HepG2 (cell line): Measurements from ENCODE around the gene OFD1. TPM values are rescaled to one million over a fixed set of nuclear protein-coding genes. Genes with fewer than 3 reads are reported as not detected.

Experiments used
- ATAC-seq: fragments of 200-7000 bp; cut with Tn5 transposase; 3 replicates; pipeline ENCODE4 v1.9.1; 2020; ENCODE audit warnings: mild to moderate bottlenecking, moderate library complexity
- BruUV-seq: library from RNA; stranded (reverse); fragments of 400-500 nt; replicated peaks from 2 replicates; lab custom pipeline; 2021; lab: Mats Ljungman, UMichigan
- CTCF ChIA-PET: fragments of 300-600 bp; formaldehyde crosslinking; extraction: SDS; loops from one replicate; lab custom pipeline; 2021; ENCODE audit warnings: low total read pairs, inconsistent platforms, low intra/inter-chr PET ratio; lab: Yijun Ruan, JAX
- POLR2A ChIA-PET: fragments of 350-600 bp; sonication (Branson Sonifier 250); formaldehyde crosslinking; loops from one replicate; lab custom pipeline; 2020; ENCODE audit warnings: antibody characterized with exemption, inconsistent platforms; lab: Yijun Ruan, JAX
- DNase-seq: peaks from one replicate; pipeline ENCODE4 v3.0.0-alpha.2; 2015; ENCODE audit warnings: low spot score
- FAIRE-seq: peaks from 3 replicates; lab custom pipeline; 2011; peaks lifted over from hg19 to GRCh38; lab: Jason Lieb, UNC
- H2AFZ ChIP-seq: one replicate; pipeline ENCODE4 v1.6.1; 2011; ENCODE audit warnings: low read length, inconsistent platforms
- H3K27ac ChIP-seq: fragments of 300-600 bp; 3 replicates; pipeline ENCODE4 v1.8.0; 2011; ENCODE audit warnings: mixed run types, mild to moderate bottlenecking, mixed read lengths, low read length, inconsistent platforms; ENCODE audit not compliant: insufficient read depth; ENCODE audit errors: extremely low read length
- H3K27me3 ChIP-seq, 2 experiments: fragments of 200-600 bp in 1 of 2; 2 replicates in 1 of 2; 3 replicates in 1 of 2; pipeline versions ENCODE4 v1.6.0 to v1.8.0; 2011; ENCODE audit warnings: low read length in 2 of 2, mild to moderate bottlenecking in 2 of 2, moderate library complexity in 2 of 2, inconsistent platforms in 1 of 2; ENCODE audit not compliant: insufficient read depth in 2 of 2, control insufficient read depth in 1 of 2
- H3K36me3 ChIP-seq, 2 experiments: fragments of 200-600 bp in 1 of 2; replicated peaks in 1 of 2; 2 replicates in 1 of 2; 3 replicates in 1 of 2; pipeline versions ENCODE4 v1.5.1 to v1.8.0; 2011; ENCODE audit warnings: low read length in 2 of 2, inconsistent platforms in 1 of 2; ENCODE audit not compliant: insufficient read depth in 2 of 2, control insufficient read depth in 1 of 2
- H3K4me1 ChIP-seq: 2 replicates; pipeline ENCODE4 v1.5.1; 2012; ENCODE audit warnings: low read length, inconsistent platforms; ENCODE audit not compliant: insufficient read depth
- H3K4me2 ChIP-seq: 2 replicates; pipeline ENCODE4 v1.6.0; 2011; ENCODE audit warnings: low read depth, low read length, inconsistent platforms
- H3K4me3 ChIP-seq, 3 experiments: fragments of 200-600 bp in 1 of 3; sonication (generic), shearing (Covaris generic) in 1 of 3; replicated peaks in 1 of 3; 2 replicates each; pipeline ENCODE4 v1.5.1; 2011 to 2016; ENCODE audit warnings: low read length in 3 of 3, inconsistent platforms in 2 of 3, low read depth in 2 of 3, mild to moderate bottlenecking in 2 of 3, control low read depth in 1 of 3, mixed read lengths in 1 of 3; ENCODE audit not compliant: insufficient read depth in 1 of 3
- H3K79me2 ChIP-seq: one replicate; pipeline ENCODE4 v1.6.1; 2011; ENCODE audit warnings: low read length, inconsistent platforms; ENCODE audit not compliant: insufficient read depth
- H3K9ac ChIP-seq: 2 replicates; pipeline ENCODE4 v1.6.0; 2011; ENCODE audit warnings: mild to moderate bottlenecking, low read depth, low read length, inconsistent platforms; ENCODE audit not compliant: insufficient read depth
- H3K9me3 ChIP-seq: 2 replicates; pipeline ENCODE4 v1.5.1; 2012; ENCODE audit warnings: mild to moderate bottlenecking, low read length
- H4K20me1 ChIP-seq: 2 replicates; pipeline ENCODE4 v1.6.0; 2011; ENCODE audit warnings: inconsistent platforms, mild to moderate bottlenecking, low read length, moderate library complexity; ENCODE audit not compliant: insufficient read depth
- AGO2 ChIP-seq: fragments of 200-400 bp; formaldehyde crosslinking; optimal IDR thresholded peaks from 2 replicates; pipeline ENCODE3; 2017; ENCODE audit warnings: mild to moderate bottlenecking, low read depth, low read length, moderate library complexity
- CEBPZ ChIP-seq: IDR thresholded peaks from 2 replicates; pipeline ENCODE4 v1.6.1; 2012; ENCODE audit warnings: low read length, improper control_type of control experiment
- GFI1 ChIP-seq: sonication (generic); formaldehyde crosslinking; IDR thresholded peaks from 2 replicates; pipeline ENCODE4 v1.5.0; 2020; ENCODE audit warnings: missing genetic modification reagents, mild to moderate bottlenecking, borderline replicate concordance
- PAWR ChIP-seq: sonication (generic); formaldehyde crosslinking; IDR thresholded peaks from 2 replicates; pipeline ENCODE4 v1.4.0; 2020; ENCODE audit warnings: missing genetic modification reagents, mild to moderate bottlenecking, borderline replicate concordance
- SAP130 ChIP-seq: IDR thresholded peaks from 2 replicates; pipeline ENCODE4 v1.6.1; 2016; ENCODE audit warnings: low read depth
- ZBTB21 ChIP-seq: sonication (generic); formaldehyde crosslinking; IDR thresholded peaks from 2 replicates; pipeline ENCODE4 v1.4.0; 2020; ENCODE audit warnings: missing genetic modification reagents
- ZBTB49 ChIP-seq: sonication (generic); formaldehyde crosslinking; IDR thresholded peaks from 2 replicates; pipeline ENCODE4 v1.4.0; 2020; ENCODE audit warnings: missing genetic modification reagents, borderline replicate concordance
- ZNF24 ChIP-seq: fragments of 450-650 bp; IDR thresholded peaks from 2 replicates; pipeline ENCODE4 v1.6.1; 2017; ENCODE audit warnings: antibody characterized with exemption, mild to moderate bottlenecking
- ZNF282 ChIP-seq: fragments of 450-650 bp; IDR thresholded peaks from 2 replicates; pipeline ENCODE4 v1.6.1; 2018; ENCODE audit not compliant: partially characterized antibody
- ZNF607 ChIP-seq: sonication (generic); formaldehyde crosslinking; IDR thresholded peaks from 2 replicates; pipeline ENCODE4 v1.5.1; 2020; ENCODE audit warnings: missing genetic modification reagents, mild to moderate bottlenecking, borderline replicate concordance
- ZSCAN12 ChIP-seq: sonication (generic); formaldehyde crosslinking; IDR thresholded peaks from 2 replicates; pipeline ENCODE4 v1.9.0; 2021; ENCODE audit warnings: mild to moderate bottlenecking, missing genetic modification reagents
- WGBS: methylation state at CpG from one replicate; pipeline ENCODE4 v1.1.6; 2017; ENCODE audit warnings: low lambda C conversion rate; 5-methylcytosine and 5-hydroxymethylcytosine counted together
- in situ Hi-C: cut with HindIII; loops from 2 replicates; pipeline ENCODE4 v1.10.0; 2017; ENCODE audit warnings: low pct_unique_long_range_greater_than_20kb; ENCODE audit not compliant: extremely low pct_ligation_motif_present
- intact Hi-C: fragments of 100-400 bp; cut with micrococcal nuclease; formaldehyde crosslinking; loops from one replicate; pipeline ENCODE4 v1.10.0; 2022; ENCODE audit not compliant: unreplicated experiment
- polyA plus RNA-seq, 8 experiments: library from polyadenylated mRNA; depleted of rRNA in 3 of 8; stranded (reverse) in 7 of 8; unstranded in 1 of 8; fragments of >200 nt; fragmentation: Illumina TruSeq in 4 of 8; extraction: Trizol in 4 of 8; gene quantifications; 2 replicates each; pipeline versions ENCODE4 v1.2.1 to v1.2.3, GENCODE V29; 2011 to 2016; ENCODE audit warnings: low read depth in 4 of 8, missing spikeins in 1 of 8, mixed read lengths in 1 of 8; ENCODE audit not compliant: insufficient read depth in 1 of 8
- total RNA-seq, 5 experiments: library from RNA; depleted of rRNA; stranded (reverse); fragments of >200 nt; fragmentation: Illumina TruSeq; extraction: Trizol; gene quantifications; 2 replicates each; pipeline ENCODE4 v1.2.3, GENCODE V29; 2016; ENCODE audit warnings: low read depth in 1 of 5
- TF ChIP-seq, protein P1 (sequence below): sonication (generic); formaldehyde crosslinking; IDR thresholded peaks from 2 replicates; pipeline ENCODE4 v1.4.0; 2020; ENCODE audit warnings: mild to moderate bottlenecking, missing genetic modification reagents

OFD1 gene
- total and polyA plus RNA-seq, 2 of the 13 experiments (the other 11 are each of a cell fraction or from before 2014, with no cell fraction given) = 14.9 to 16.4 TPM

DNA sequence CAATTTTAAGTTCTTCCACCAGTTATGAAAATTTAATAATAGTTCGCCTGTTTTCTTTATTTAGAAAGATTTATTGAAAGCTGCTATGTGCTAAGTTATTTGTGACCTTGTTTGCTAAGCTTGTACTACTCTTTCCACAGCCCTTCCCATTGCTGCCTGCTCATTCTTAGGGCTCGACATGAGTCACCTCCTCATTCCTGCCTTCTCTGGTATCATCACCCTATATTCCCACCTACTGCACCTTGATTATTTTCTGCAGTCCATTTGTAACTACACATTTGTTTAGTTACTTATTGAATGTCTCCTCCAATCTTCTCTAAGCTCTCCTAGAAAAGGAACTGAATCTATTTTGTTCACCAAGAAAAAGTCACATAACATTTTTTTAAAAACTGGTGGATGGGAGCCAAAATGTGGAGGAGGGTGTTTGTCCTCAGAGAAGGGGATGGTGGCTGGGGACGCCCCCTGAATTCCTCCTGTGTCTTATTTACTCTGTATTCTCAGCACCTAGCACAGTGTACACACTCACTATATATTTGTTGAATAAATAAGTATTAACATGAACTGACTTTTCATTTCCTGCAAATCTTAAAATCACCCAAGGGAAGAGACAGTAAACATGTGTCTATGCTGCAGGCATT, 49.3 kb upstream of the OFD1 start:
- DNase-seq (no peak), FAIRE-seq (no peak), ATAC-seq (no peak)
- peaks cover 10% of the 10 kb centered on the region for H3K79me2 ChIP-seq
- TF ChIP-seq SAP130 (CRISPR knock-in tag) (no peak), AGO2 (no peak), ZNF282 (no peak), PAWR (CRISPR knock-in tag) (no peak), ZNF607 (CRISPR knock-in tag) (no peak), ZNF24 (no peak), ZBTB49 (CRISPR knock-in tag) (no peak), GFI1 (CRISPR knock-in tag) (no peak), CEBPZ (no peak), ZSCAN12 (CRISPR knock-in tag) (no peak), ZBTB21 (CRISPR knock-in tag) (no peak)
- TF ChIP-seq, protein P1, sequence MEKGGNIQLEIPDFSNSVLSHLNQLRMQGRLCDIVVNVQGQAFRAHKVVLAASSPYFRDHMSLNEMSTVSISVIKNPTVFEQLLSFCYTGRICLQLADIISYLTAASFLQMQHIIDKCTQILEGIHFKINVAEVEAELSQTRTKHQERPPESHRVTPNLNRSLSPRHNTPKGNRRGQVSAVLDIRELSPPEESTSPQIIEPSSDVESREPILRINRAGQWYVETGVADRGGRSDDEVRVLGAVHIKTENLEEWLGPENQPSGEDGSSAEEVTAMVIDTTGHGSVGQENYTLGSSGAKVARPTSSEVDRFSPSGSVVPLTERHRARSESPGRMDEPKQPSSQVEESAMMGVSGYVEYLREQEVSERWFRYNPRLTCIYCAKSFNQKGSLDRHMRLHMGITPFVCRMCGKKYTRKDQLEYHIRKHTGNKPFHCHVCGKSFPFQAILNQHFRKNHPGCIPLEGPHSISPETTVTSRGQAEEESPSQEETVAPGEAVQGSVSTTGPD (CRISPR knock-in tag) = no peak
- H2AFZ ChIP-seq = no peak overlapping the region
- no peaks in the 10 kb centered on the region for H4K20me1 ChIP-seq
- H3K4me3 ChIP-seq = no peak overlapping the region
- WGBS = 2% methylated on average over 3 of the region's 3 CpGs
- no peak overlapping the region for H3K4me2 ChIP-seq
- ChIA-PET POLR2A (no interaction called here), CTCF (no interaction called here)
- no peak overlapping the region for H3K27ac ChIP-seq
- H3K9ac ChIP-seq = no peak overlapping the region
- no peaks in the 10 kb centered on the region for H3K27me3 ChIP-seq
- no TSS peak for BruUV-seq
- no peaks in the 10 kb centered on the region for H3K36me3 ChIP-seq
- intact Hi-C loops (no loop called here), in situ Hi-C loops (no loop called here)
- H3K4me1 ChIP-seq = no peaks in the 10 kb centered on the region; the same call in 1 of the 2 replicates
- H3K9me3 ChIP-seq = no peaks in the 10 kb centered on the region
